GM21529 (cell line): ENCODE measurements around the gene SLC7A6.
A peak's percentile ranks its signal among the peaks of the same experiment; 100 is the strongest.

Experiments used
- ATAC-seq: cut with Tn5 transposase; IDR thresholded peaks from one replicate; pipeline ENCODE4 v1.9.1; 2021; ENCODE audit not compliant: unreplicated experiment

SLC7A6 gene

GRCh38 chr16:68253721-68254120 is 10.6 kb upstream of the SLC7A6 start:
- ATAC-seq: no peak

GRCh38 chr16:68255712-68256111 is 8.6 kb upstream of the SLC7A6 start:
- ATAC-seq: no peak

- peak; percentile 58 for ATAC-seq
Measured at GRCh38 chr16:68257251-68257905, 6.9 kb upstream of the SLC7A6 start.

GRCh38 chr16:68257906-68258800 is 6.2 kb upstream of the SLC7A6 start:
- ATAC-seq: peak; percentile 28

GRCh38 chr16:68259007-68259825 is 5.1 kb upstream of the SLC7A6 start:
- ATAC-seq: no peak

- ATAC-seq: peak; percentile 1
Measured at GRCh38 chr16:68263559-68264127, 683 bp upstream of the SLC7A6 start.

- ATAC-seq: no peak
Measured at GRCh38 chr16:68265078-68265920, 973 bp downstream of the SLC7A6 start.

- no peak for ATAC-seq
Measured at GRCh38 chr16:68267612-68268405, 3.5 kb downstream of the SLC7A6 start.

- no peak for ATAC-seq
Measured at GRCh38 chr16:68269793-68270192, 5.5 kb downstream of the SLC7A6 start.

- no peak for ATAC-seq
Measured at GRCh38 chr16:68270353-68270752, 6.0 kb downstream of the SLC7A6 start.

- no peak for ATAC-seq
Measured at GRCh38 chr16:68272507-68273209, 8.3 kb downstream of the SLC7A6 start.

- no peak for ATAC-seq
Measured at GRCh38 chr16:68273459-68273858, 9.1 kb downstream of the SLC7A6 start.

- ATAC-seq: no peak
Measured at GRCh38 chr16:68273896-68274295, 9.6 kb downstream of the SLC7A6 start.

- ATAC-seq: no peak
Measured at GRCh38 chr16:68274441-68274840, 10.1 kb downstream of the SLC7A6 start.

GRCh38 chr16:68275611-68276191 is 11.4 kb downstream of the SLC7A6 start:
- ATAC-seq: peak; percentile 58

- no peak for ATAC-seq
Measured at GRCh38 chr16:68276223-68276622, 11.9 kb downstream of the SLC7A6 start.

- no peak for ATAC-seq
Measured at GRCh38 chr16:68279726-68280558, 15.6 kb downstream of the SLC7A6 start.
